ENCODE measurements around the gene MPHOSPH9. TPM values are rescaled to one million over a fixed set of nuclear protein-coding genes. Genes with fewer than 3 reads are reported as not detected.

Gene MPHOSPH9
- total and polyA plus RNA-seq, 10 donors: 7.1 to 97.3 (median 40.0) TPM

DNA sequence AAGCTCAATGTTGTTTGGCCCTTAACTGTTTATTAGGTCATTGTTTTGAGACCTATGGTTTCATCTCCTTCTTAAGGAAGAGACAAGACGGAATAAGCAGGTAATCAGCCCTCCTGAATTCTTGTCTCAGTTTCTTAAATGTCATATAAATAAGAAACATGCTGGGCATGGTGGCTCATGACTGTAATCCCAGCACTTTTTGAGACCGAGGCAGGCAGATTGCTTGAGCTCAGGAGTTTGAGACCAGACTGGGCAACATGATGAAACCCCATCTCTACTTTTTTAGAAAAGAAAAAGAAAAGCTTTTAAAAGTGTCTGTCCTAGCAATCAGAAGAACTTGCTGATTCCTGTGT lies 5.4 kb upstream of the MPHOSPH9 start:
- peaks cover 0 to 61% (median 5%) of the 10 kb centered on the region in 6 donors for H3K36me3 ChIP-seq
- intact Hi-C loops (cut with DNase I; ENCODE audit: low total_unique reads): loop anchor here (5.0 to 10.0 kb wide), 2 partner anchors 196 to 384 kb away; no protein-coding TSS in a partner anchor
- WGBS, 5 donors: 56 to 76% (median 63%) methylated on average over 2 of the region's 2 CpGs
- no peak for DNase-seq
- no peak for TF ChIP-seq POLR2AphosphoS5 (IDR thresholded peaks at IDR 0.05)
- peak in 5 of 11 experiments; percentile 1 to 44 (median 18) for TF ChIP-seq CTCF (IDR thresholded peaks at IDR 0.05 in 8 of 11, conservative IDR thresholded peaks at IDR 0.05 in 3 of 11)
- no peaks in the 10 kb centered on the region for H3K9me3 ChIP-seq
- no peaks in the 10 kb centered on the region for H3K27me3 ChIP-seq (replicated peaks in 1 of 7)
- peaks cover 31 to 80% (median 65%) of the 10 kb centered on the region in 6 donors for H3K4me1 ChIP-seq
- peak overlapping the region in 6 of 8 donors; percentile 4 to 66 (median 49) for H3K27ac ChIP-seq
- H3K4me3 ChIP-seq: no peak overlapping the region

DNA sequence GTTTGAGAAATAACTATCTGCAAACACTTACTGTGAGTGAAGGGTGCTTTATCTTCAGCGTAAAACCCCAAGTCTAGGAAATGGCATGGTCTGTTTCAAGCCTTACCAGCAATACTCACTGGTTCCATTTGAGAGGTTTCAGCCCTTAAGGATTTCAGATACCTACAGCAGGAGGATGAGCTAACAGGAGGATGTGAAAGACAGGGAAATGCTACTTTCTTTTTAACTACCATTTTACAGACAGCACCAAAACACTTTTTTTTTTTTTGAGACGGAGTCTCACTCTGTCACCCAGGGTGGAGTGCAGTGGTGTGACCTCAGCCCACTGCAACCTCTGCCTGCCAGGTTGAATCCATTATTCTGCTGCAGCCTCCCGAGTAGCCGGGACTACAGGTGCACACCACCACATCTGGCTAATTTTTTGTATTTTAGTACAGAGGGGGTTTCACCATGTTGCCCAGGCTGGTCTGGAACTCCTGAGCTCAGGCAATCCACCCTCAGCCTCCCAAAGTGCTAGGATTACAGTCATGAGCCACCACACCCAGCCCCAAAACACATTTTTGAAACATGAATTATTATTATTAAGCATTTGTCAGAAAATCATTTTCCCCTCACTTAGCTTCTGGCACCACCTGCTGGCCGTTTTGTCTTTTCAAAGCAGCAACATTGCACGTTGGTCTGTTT lies 4.8 kb upstream of the MPHOSPH9 start:
- Histone ChIP-seq H3K27me3 (replicated peaks in 1 of 7) (no peaks in the 10 kb centered on the region), H3K27ac (peak overlapping the region in 7 of 8 donors; percentile 3 to 66 (median 34)), H3K36me3 (peaks cover 0 to 57% (median 5%) of the 10 kb centered on the region in 6 donors), H3K4me3 (peak overlapping the region in 2 of 8 donors; percentile 5 to 43), H3K4me1 (peaks cover 31 to 75% (median 63%) of the 10 kb centered on the region in 6 donors), H3K9me3 (no peaks in the 10 kb centered on the region)
- TF ChIP-seq POLR2A (IDR thresholded peaks at IDR 0.05) (no peak), POLR2AphosphoS5 (IDR thresholded peaks at IDR 0.05) (no peak), CTCF (IDR thresholded peaks at IDR 0.05 in 8 of 11, conservative IDR thresholded peaks at IDR 0.05 in 3 of 11) (peak; percentile 53 to 84 (median 75))
- intact Hi-C loops (cut with DNase I; ENCODE audit: low total_unique reads): loop anchor here (5.0 to 10.0 kb wide), 2 partner anchors 195 to 383 kb away; no protein-coding TSS in a partner anchor
- 32 to 54% (median 45%) methylated on average over 6 of the region's 6 CpGs for WGBS, 5 donors
- peak; percentile 84 for DNase-seq

GRCh38 chr12:123233505-123234308 lies 766 bp upstream of the MPHOSPH9 start:
- Histone ChIP-seq H3K4me3 (peak overlapping the region; percentile 71 to 97 (median 85)), H3K36me3 (peaks cover 0 to 19% (median under 1%) of the 10 kb centered on the region in 6 donors), H3K4me1 (peaks cover 46 to 89% (median 85%) of the 10 kb centered on the region in 6 donors), H3K27me3 (replicated peaks in 1 of 7) (no peaks in the 10 kb centered on the region), H3K9me3 (no peaks in the 10 kb centered on the region), H3K27ac (peak overlapping the region; percentile 88 to 96 (median 94))
- DNase-seq: no peak
- intact Hi-C loops (cut with DNase I; ENCODE audit: low total_unique reads): loop anchor here (5.0 to 10.0 kb wide), 2 partner anchors 251 to 379 kb away; partner anchors contain the start of gene ARL6IP4
- TF ChIP-seq CTCF (IDR thresholded peaks at IDR 0.05 in 8 of 11, conservative IDR thresholded peaks at IDR 0.05 in 3 of 11) (no peak), POLR2A (IDR thresholded peaks at IDR 0.05) (no peak), POLR2AphosphoS5 (IDR thresholded peaks at IDR 0.05) (no peak)
- WGBS, 5 donors: 6 to 7% (median 6%) methylated on average over 36 to 42 of the region's 42 CpGs

Measured in spleen (tissue), 11 donors.